Thyroid gland (tissue), 4 donors: ENCODE data around the gene TMEM107.

Experiments
- CTCF ChIP-seq, 6 experiments: fragments of 200-600 bp in 3 of 6; fragments of 450-650 bp in 3 of 6; sonication (generic) in 3 of 6; IDR thresholded peaks; one replicate each; pipeline ENCODE4 v1.5.1; 2016 to 2019; ENCODE audit warnings: antibody characterized with exemption in 6 of 6, mild to moderate bottlenecking in 2 of 6, inconsistent platforms in 1 of 6, moderate library complexity in 1 of 6
- POLR2A ChIP-seq, 2 donors: fragments of 450-650 bp; IDR thresholded peaks; one replicate each; pipeline ENCODE4 v1.6.1; 2017; ENCODE audit warnings: antibody characterized with exemption in 2 of 2, mild to moderate bottlenecking in 2 of 2, moderate library complexity in 1 of 2

- TF ChIP-seq CTCF (IDR thresholded peaks at IDR 0.05) (no peak), POLR2A (IDR thresholded peaks at IDR 0.05) (no peak)
These were observed 50.8 kb downstream of the TMEM107 start for GRCh38 chr17:8125154-8125946.
